ENCODE results near the gene CCDC87. TPM values are rescaled to one million over a fixed set of nuclear protein-coding genes. Genes with fewer than 3 reads are reported as not detected.
"Not testable (repeated sequence)": the region's sequence is repeated elsewhere in the genome, so short reads cannot be mapped to it uniquely, and the experiment has no call there.

The CCDC87 gene, protein sequence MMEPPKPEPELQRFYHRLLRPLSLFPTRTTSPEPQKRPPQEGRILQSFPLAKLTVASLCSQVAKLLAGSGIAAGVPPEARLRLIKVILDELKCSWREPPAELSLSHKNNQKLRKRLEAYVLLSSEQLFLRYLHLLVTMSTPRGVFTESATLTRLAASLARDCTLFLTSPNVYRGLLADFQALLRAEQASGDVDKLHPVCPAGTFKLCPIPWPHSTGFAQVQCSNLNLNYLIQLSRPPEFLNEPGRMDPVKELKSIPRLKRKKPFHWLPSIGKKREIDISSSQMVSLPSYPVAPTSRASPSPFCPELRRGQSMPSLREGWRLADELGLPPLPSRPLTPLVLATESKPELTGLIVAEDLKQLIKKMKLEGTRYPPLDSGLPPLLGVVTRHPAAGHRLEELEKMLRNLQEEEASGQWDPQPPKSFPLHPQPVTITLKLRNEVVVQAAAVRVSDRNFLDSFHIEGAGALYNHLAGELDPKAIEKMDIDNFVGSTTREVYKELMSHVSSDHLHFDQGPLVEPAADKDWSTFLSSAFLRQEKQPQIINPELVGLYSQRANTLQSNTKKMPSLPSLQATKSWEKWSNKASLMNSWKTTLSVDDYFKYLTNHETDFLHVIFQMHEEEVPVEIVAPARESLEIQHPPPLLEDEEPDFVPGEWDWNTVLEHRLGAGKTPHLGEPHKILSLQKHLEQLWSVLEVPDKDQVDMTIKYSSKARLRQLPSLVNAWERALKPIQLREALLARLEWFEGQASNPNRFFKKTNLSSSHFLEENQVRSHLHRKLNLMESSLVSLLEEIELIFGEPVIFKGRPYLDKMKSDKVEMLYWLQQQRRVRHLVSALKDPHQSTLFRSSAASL
- 0.54 TPM for total RNA-seq (ENCODE audit: unreplicated experiment)
- long read RNA-seq = 0 reads

- H3K36me3 Mint-ChIP-seq (ENCODE audit: low read depth, unreplicated experiment) = no peaks in the 10 kb centered on the region
- TF ChIP-seq CTCF (IDR thresholded peaks at IDR 0.05; ENCODE audit: unreplicated experiment) = peak; percentile 85
- H3K4me1 Mint-ChIP-seq (ENCODE audit: unreplicated experiment) = peaks cover 14% of the 10 kb centered on the region
- H3K27me3 Mint-ChIP-seq (ENCODE audit: unreplicated experiment) = peaks cover 7% of the 10 kb centered on the region
- DNase-seq (ENCODE audit: low spot score) = peak; percentile 97
- no peaks in the 10 kb centered on the region for H3K9me3 Mint-ChIP-seq (ENCODE audit: unreplicated experiment)
- H3K27ac Mint-ChIP-seq (ENCODE audit: unreplicated experiment) = peak within 1 kb of the TSS; percentile 87
- peak within 1 kb of the TSS; percentile 99 for H3K4me3 Mint-ChIP-seq (ENCODE audit: unreplicated experiment)
Observed at GRCh38 chr11:66592457-66593302, at the start of gene CCDC87, which contains the start of gene CCS. CCDC87 (minus strand) TSS chr11:66593063; CDS start chr11:66593015, 48 bp downstream. CCS (plus strand) TSS chr11:66593185; CDS start chr11:66593262, 77 bp downstream.

DNA sequence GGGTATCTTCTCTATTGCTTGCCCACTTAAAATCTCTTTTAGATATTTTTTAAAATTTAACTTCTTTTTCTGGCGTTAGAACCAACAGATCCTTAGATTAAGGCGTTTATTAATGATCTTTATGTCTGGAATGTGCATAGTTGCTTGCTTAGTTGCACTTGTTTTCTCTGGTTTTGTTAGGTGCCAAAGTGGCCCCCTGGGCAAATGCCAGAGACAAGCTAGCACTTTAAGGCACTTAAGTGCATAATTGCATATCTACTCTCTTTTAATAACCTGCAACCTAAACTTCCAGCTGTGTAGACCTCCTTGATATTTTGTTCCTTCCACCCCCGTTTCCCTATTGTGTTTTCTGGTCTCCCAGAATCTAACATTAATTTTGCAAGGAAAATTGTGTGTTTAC, 49.0 kb upstream of the CCDC87 start:
- peak overlapping the region; percentile 84 for H3K4me3 Mint-ChIP-seq (ENCODE audit: unreplicated experiment)
- no peak for TF ChIP-seq CTCF (IDR thresholded peaks at IDR 0.05; ENCODE audit: unreplicated experiment)
- peaks cover 42% of the 10 kb centered on the region for H3K36me3 Mint-ChIP-seq (ENCODE audit: low read depth, unreplicated experiment)
- no peaks in the 10 kb centered on the region for H3K9me3 Mint-ChIP-seq (ENCODE audit: unreplicated experiment)
- peak overlapping the region; percentile 20 for H3K27ac Mint-ChIP-seq (ENCODE audit: unreplicated experiment)
- peaks cover 80% of the 10 kb centered on the region for H3K4me1 Mint-ChIP-seq (ENCODE audit: unreplicated experiment)
- DNase-seq (ENCODE audit: low spot score) = no peak
- peaks cover 12% of the 10 kb centered on the region for H3K27me3 Mint-ChIP-seq (ENCODE audit: unreplicated experiment)

DNA sequence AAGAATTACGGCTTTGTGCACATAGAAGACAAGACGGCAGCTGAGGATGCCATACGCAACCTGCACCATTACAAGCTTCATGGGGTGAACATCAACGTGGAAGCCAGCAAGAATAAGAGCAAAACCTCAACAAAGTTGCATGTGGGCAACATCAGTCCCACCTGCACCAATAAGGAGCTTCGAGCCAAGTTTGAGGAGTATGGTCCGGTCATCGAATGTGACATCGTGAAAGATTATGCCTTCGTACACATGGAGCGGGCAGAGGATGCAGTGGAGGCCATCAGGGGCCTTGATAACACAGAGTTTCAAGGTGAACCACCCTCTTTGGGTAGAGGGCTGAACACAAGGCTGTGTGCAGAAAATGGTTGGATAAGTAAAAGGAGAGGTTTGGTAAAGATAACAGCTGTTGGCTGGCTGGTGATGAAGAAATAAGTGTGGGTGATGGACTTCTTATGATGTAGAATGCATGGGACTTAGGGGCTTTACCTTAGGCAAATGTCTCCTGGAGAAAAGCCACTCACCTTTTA, 47.0 kb upstream of the CCDC87 start:
- Mint-ChIP-seq H3K4me1 (ENCODE audit: unreplicated experiment) (peaks cover 64% of the 10 kb centered on the region), H3K27me3 (ENCODE audit: unreplicated experiment) (peaks cover 12% of the 10 kb centered on the region), H3K4me3 (ENCODE audit: unreplicated experiment) (peak overlapping the region; percentile 100), H3K36me3 (ENCODE audit: low read depth, unreplicated experiment) (peaks cover 28% of the 10 kb centered on the region), H3K27ac (ENCODE audit: unreplicated experiment) (peak overlapping the region; percentile 100)
- not testable (repeated sequence) for DNase-seq (ENCODE audit: low spot score); H3K9me3 Mint-ChIP-seq (ENCODE audit: unreplicated experiment)

DNA sequence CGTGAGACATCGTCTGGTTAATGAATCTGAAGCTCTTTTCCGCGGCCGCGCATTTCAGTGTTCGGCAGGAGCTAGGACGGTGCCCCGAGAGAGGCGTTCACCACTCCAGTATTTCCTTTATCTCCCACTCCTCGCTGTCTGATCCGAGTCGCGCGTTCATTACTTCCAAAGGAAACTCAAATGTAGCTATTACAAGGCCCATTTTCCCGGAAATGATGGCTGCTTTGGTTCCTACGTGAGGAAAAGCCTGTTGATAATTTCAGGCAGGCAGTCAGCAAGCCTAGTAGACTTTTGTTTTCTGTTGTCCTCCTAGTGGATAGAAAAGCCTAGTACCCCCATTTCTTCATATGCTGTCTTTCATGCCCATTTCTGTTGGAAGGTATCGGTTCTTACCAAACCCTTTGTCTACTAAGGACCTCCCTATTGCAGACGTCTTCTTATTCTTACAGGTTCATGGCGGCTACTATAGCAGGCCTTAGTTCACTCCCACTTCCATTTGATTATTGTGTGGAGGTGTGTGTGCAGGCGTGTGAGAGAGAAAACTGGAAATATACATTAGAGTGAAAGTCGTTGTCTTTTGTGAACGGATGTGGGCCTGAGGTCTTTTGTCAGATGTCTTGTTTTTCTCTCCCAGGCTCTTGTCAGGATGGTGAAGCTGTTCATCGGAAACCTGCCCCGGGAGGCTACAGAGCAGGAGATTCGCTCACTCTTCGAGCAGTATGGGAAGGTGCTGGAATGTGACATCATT, 46.4 kb upstream of the CCDC87 start:
- H3K4me1 Mint-ChIP-seq (ENCODE audit: unreplicated experiment) = peaks cover 58% of the 10 kb centered on the region

More for the DNA sequence above, 46.4 kb upstream of the CCDC87 start:
- peak; percentile 20 for DNase-seq (ENCODE audit: low spot score)
- Mint-ChIP-seq H3K27ac (ENCODE audit: unreplicated experiment) (peak overlapping the region; percentile 100), H3K9me3 (ENCODE audit: unreplicated experiment) (no peaks in the 10 kb centered on the region), H3K27me3 (ENCODE audit: unreplicated experiment) (peaks cover 12% of the 10 kb centered on the region), H3K4me3 (ENCODE audit: unreplicated experiment) (peak overlapping the region; percentile 100), H3K36me3 (ENCODE audit: low read depth, unreplicated experiment) (peaks cover 30% of the 10 kb centered on the region)
- TF ChIP-seq CTCF (IDR thresholded peaks at IDR 0.05; ENCODE audit: unreplicated experiment) = no peak

Data from endothelial cell (in vitro differentiated cells).